ENCODE results near the gene GPX3.

GPX3 gene

GRCh38 chr5:151020304-151021110 lies at the start of gene GPX3:
TSS of gene GPX3 (plus strand) at chr5:151020591. CDS start at chr5:151020655, 64 bp downstream.
- DNase-seq = peak; percentile 16

- no peak for DNase-seq
Observed at GRCh38 chr5:150978590-150978989, 41.8 kb upstream of the GPX3 start.

GRCh38 chr5:150987746-150988145 lies 32.6 kb upstream of the GPX3 start:
- no peak for DNase-seq

- no peak for DNase-seq
Observed at GRCh38 chr5:150989695-150990094, 30.7 kb upstream of the GPX3 start.

GRCh38 chr5:150992705-150993104 lies 27.7 kb upstream of the GPX3 start:
- no peak for DNase-seq

GRCh38 chr5:150993422-150993821 lies 27.0 kb upstream of the GPX3 start:
- DNase-seq = no peak

- no peak for DNase-seq
Observed at GRCh38 chr5:150993826-150994412, 26.5 kb upstream of the GPX3 start.

GRCh38 chr5:150999704-151000442 lies 20.5 kb upstream of the GPX3 start:
- no peak for DNase-seq

GRCh38 chr5:151001436-151001835 lies 19.0 kb upstream of the GPX3 start:
- DNase-seq = no peak

- DNase-seq = no peak
Observed at GRCh38 chr5:151002250-151002649, 18.1 kb upstream of the GPX3 start.

- DNase-seq = no peak
Observed at GRCh38 chr5:151002681-151003502, 17.5 kb upstream of the GPX3 start.

- DNase-seq = no peak
Observed at GRCh38 chr5:151003503-151003860, 16.9 kb upstream of the GPX3 start.

GRCh38 chr5:151004499-151004898 lies 15.9 kb upstream of the GPX3 start:
- DNase-seq = no peak

GRCh38 chr5:151005187-151005949 lies 15.0 kb upstream of the GPX3 start:
- no peak for DNase-seq

GRCh38 chr5:151005950-151006576 lies 14.3 kb upstream of the GPX3 start:
- DNase-seq = no peak

GRCh38 chr5:151006704-151007334 lies 13.6 kb upstream of the GPX3 start:
- DNase-seq = no peak

GRCh38 chr5:151007430-151008209 lies 12.8 kb upstream of the GPX3 start:
- DNase-seq = no peak

GRCh38 chr5:151008210-151008491 lies 12.2 kb upstream of the GPX3 start:
- DNase-seq = no peak

- no peak for DNase-seq
Observed at GRCh38 chr5:151008906-151009305, 11.5 kb upstream of the GPX3 start.

- DNase-seq = no peak
Observed at GRCh38 chr5:151012862-151013261, 7.5 kb upstream of the GPX3 start.

Data from activated T-cell treated with anti-CD3 and anti-CD28 coated beads for 4 hours (primary cell).